Stimulated activated CD4-positive, alpha-beta T cell treated with anti-CD3 and anti-CD28 coated beads, Interleukin-15, amount 100 ng/mL, for 48 hours (primary cell): Measurements from ENCODE around the gene CCDC54.

Experiments
- DNase-seq, 2 donors: peaks; one replicate each; pipeline ENCODE4 v3.0.0-alpha.2; 2020; ENCODE audit warnings: low read depth in 2 of 2

The CCDC54 gene

DNA sequence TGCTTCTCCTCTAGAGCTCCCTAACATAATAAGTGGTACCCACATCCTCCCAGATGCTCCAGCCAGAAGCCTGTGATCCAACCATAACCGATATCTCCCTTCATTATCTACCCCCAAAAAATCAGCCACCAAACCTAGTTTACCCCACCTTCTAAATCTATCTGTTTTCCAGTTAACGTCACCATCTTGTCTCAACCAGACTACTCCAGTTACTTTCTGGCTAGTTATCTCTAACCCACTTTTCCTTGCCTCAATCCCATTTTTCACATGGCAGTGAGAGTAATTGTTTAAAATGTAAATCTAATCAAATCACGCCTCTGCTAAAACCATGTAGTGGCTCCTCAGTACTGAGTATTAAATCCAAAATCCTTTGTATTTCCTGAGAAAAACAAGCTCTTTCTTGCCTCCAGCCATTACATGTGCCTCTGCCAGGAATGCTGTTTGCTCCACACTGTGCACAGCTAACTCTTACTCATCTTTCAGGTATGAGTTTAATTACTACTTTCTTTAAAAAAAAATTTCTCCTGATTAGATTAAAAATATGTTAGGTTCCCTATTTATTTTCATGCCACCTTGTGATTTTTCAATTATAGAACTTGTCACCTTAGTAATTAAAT lies 15.4 kb downstream of the CCDC54 start:
- no peak for DNase-seq

DNA sequence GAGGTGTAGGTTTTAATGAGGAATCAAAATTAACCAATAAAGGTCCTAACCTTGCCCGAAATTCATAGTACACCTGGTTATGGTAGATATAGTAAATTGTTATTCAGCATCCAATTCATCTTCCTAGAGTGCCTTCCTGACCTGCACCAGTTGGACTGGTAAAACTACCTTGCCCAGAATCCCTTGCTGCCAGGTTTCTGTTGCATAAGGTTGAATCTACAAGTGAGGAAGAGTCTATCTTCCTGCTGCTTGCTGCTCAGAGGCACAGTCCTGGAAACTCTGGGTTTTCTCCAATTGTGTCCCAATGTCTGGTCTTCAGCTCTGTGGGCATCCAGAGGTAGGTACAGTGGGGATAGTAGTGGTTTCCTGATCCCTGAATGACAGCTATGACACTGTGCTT lies 17.3 kb downstream of the CCDC54 start:
- DNase-seq = no peak

DNA sequence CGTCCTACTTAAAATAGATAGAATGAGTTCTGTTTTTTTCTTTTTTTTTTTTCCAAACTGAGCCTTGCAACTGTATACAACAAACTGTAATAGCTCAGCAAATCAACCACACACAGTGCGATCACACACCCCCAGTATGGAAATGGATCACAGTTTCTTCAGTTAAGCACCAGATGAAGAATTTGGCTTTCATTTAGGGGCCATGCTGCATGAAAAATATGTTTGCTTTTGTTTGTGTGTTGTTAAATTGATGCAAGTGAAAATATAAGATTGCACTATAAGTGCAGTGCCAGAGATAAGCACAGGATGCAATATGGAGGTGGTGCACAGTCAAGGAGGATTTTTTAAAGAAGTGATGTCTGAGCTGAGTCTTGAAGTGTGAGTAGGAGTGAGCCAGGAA lies 17.8 kb downstream of the CCDC54 start:
- DNase-seq = no peak

DNA sequence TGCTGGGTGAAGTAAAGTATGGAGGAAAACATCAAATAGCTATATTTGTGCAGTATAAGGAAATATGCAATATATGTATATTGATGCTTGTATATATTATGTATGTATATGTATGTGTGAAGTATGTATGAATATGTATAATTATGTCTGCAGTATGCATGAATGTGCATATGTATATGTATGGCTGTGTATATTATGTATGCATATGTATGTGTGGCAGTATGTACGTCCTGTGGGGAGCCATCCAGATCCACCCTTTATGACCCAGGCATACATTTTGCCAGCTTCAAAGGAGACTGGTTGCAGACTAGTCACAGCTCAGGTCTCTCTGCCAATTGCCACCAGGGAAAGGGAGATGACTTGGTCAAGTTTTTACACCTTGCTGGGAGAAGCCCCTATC lies 24.1 kb downstream of the CCDC54 start:
- DNase-seq = no peak

DNA sequence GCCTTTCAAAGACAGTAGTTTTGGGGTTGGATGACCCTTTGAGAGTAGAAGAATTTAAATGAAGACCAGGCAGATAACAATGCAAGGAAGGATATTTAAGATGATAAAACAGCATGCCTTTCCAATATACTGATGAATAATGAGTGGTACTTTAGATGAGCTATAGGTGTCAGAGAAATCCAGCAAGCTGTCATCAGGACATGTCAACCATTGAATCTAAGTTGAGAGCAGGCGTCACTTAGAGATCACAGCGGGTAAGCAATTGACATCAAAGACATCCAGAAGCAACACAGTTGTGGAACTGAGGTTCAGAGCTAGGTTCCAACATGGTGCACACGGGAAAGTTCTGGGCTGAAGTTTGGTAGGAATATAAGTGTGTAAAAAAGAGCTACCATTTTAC lies 25.0 kb downstream of the CCDC54 start:
- no peak for DNase-seq

DNA sequence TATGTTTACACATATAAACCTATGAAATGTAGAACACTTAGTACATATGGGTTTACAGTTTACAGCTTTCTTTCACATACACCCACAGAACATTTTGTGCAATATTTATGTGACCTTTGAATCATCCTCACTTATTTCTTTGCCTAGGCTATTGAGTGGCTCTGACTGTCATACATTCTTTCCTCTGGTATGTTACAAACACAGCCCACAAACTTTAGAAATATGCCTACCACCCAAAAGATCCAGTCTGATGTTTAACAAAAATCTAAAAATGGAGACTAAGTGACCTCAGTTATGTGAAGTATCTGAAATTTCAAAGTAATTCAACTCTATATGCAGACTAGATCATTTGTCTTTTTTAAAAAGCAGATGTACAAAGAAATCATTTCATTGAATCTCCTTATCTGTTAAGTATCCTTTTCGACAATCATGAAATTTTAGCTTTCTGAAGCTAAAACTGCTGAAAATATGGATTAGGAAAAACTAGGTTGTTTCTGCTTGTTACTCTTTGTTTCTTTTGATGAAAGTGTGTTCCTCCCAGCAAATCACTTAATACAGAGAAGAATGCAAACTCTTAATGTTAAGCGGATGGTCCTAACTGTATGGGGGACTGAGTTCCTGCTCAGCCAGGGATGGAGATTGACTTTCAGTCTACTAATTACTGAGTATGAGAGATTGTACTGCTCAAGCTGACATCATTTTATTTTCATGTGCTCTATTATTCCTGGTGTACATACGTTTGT lies 27.7 kb downstream of the CCDC54 start:
- DNase-seq = no peak

DNA sequence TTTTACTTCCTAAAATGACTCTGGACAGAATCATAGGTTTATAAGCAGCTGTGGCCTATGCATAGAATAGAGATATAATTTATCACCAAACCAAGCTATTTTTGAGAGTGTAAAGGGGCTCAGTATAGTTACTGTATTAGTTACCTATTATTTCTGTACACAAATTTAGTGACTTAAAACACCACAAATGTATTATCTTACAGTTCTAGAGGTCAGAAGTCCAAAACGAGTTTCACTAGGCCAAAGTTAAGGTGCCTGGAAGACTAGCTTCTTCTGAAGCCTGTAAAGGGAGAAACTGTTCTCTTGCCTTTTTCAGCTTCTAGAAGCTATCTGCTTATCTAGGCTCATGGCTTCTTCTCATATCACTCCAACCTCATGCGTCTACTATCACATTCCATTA lies 30.1 kb downstream of the CCDC54 start:
- DNase-seq = no peak

GRCh38 chr3:107408513-107408912 lies 31.3 kb downstream of the CCDC54 start:
- no peak for DNase-seq

DNA sequence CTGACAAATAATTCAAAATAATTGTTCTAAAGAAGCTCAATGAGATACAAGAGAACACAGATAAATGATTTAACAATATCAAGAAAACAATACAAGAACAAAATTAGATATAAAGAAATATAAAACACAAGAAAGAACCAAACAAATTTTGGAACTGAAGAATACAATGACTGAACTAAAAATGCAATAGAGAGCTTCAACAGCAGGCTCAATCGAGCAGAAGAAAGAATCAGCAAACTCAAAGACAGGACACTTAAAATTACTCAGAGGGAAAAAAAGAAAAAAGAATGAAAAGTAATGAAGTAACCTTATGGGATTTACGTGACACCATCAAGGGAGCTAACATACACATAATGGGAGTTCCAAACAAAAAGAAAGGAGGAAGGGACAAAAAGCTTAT lies 32.1 kb downstream of the CCDC54 start:
- DNase-seq = no peak

GRCh38 chr3:107410606-107411005 lies 33.4 kb downstream of the CCDC54 start:
- DNase-seq = no peak

- DNase-seq = no peak
These were observed 33.8 kb downstream of the CCDC54 start for GRCh38 chr3:107411056-107411455.

DNA sequence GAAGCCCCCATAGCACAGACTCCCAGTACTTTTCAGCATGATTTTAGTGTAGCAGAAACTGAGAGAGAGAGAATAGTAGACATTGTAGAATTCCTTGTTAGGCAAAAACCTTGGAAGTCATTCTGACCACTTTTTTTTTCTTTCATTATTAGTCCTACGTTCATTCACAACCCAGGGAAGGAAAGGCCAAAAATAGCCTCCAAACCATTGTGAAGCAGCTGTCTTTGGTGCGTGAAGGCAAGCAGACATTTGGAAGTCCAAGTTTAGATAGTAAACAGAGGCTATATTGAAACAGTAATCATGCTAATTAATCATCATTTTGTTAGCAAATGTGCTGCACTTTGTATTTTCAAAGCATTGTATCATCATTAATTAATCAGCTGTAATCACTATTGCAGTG lies 34.5 kb downstream of the CCDC54 start:
- DNase-seq = no peak

GRCh38 chr3:107412376-107412775 lies 35.1 kb downstream of the CCDC54 start:
- DNase-seq = no peak

DNA sequence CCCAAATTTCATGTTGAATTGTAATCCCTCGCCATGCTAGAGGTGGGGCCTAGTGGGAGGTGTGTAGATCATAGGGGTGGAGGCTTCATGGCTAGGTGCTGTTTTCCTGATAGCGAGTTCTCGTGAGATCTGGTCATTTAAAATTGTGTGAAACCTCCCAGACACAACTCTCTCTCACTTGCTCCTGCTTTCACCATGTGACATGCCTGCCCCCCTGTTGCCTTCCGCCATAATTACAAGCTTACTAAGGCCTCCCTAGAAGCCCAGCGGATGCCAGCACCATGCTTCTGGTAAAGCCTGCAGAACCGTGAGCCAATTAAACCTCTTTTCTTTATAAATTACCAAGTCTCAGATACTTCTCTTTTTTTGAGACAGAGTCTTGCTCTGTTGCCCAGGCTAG lies 36.0 kb downstream of the CCDC54 start:
- DNase-seq = no peak

DNA sequence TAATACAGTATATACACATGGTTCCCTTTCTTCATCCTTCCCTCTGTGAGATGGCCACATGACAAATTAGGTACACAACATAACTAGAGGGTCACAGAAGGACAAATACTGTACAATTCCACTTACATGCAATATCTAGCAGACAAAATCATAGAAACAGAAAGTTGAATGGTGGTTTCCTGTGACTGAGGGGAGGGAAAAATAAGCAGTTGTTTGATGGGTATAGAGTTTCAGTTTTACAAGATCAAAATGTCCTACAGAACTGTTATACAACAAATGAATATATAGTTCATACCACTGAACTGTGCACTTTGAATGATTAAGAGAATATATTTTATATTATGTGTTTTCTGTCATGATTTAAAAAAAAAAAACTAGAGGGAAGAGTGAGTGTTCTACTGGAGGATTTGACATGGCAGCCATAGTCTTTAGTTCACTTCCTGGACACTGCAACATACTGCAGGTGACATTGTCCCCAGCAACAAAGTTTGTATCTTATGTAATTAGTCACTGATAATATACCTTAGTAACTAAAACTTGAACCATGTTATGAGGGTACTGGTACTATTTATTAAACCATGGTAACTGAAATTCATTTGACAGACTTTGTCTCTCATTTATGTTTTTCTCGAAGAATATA lies 37.2 kb downstream of the CCDC54 start:
- no peak for DNase-seq

- no peak for DNase-seq
These were observed 38.9 kb downstream of the CCDC54 start for GRCh38 chr3:107416138-107416537.

GRCh38 chr3:107416886-107417285 lies 39.6 kb downstream of the CCDC54 start:
- DNase-seq = no peak

DNA sequence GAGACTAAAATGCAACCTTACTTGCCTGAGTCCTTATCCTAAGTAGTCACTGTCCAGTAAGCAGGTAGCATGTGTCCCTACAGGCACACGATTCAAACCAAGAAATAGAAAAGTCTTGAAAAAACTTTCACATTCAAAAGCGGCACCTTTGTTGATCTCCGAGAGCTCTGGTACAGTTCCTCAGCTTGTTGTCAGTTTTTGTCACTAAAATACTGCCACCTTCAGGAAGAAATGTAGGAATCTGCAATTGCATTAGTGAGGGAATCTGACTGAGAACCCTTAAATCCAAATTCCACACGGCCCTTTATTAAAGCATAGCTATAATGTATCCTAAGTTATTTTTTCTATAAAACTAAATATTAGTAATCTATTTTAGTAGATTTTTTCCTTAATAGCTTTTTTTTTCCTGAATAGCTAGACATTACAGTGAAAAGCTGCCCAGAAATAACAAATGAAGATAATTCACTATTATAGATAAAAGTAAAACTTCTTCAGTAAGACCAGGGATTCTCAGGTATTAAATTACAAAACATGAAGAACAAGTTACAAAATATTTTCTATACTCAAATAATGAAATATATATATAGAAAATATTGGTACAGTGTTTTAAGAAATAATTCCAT lies 44.0 kb downstream of the CCDC54 start:
- DNase-seq = no peak

GRCh38 chr3:107421881-107422280 lies 44.6 kb downstream of the CCDC54 start:
- DNase-seq = no peak

- no peak for DNase-seq
These were observed 47.8 kb downstream of the CCDC54 start for GRCh38 chr3:107425033-107425432.

DNA sequence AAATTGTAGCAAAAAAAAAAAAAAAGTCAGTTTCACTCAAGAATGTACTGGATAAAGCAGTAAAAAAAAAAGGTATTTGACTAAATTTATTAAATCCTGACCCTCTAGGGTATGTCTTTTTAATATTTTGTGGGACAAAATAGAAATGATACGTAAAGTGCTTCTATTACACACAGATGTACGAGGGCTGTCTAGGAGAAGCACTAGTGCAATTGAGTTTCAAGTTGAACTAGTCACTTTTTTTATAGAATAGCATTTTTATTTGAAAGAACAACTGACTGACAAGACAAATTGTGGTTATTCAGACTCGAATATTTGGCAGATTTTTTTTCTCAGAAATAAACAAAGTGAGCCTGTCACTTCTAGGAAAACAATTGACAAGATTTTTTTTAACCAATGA lies 49.0 kb downstream of the CCDC54 start:
- no peak for DNase-seq
